Osteocyte (in vitro differentiated cells): ENCODE measurements around the gene CCNDBP1. TPM values are rescaled to one million over a fixed set of nuclear protein-coding genes. Genes with fewer than 3 reads are reported as not detected.
"Not testable (repeated sequence)": the region's sequence is repeated elsewhere in the genome, so short reads cannot be mapped to it uniquely, and the experiment has no call there.

Source experiments
- DNase-seq: peaks from one replicate; pipeline ENCODE4 v3.0.0; 2021; ENCODE audit warnings: mixed read lengths; ENCODE audit not compliant: unreplicated experiment; ENCODE audit errors: extremely low spot score
- H3K27ac Mint-ChIP-seq: one replicate; pipeline ENCODE4 v1.8.0; 2021; ENCODE audit warnings: mild to moderate bottlenecking, mixed read lengths; ENCODE audit not compliant: unreplicated experiment
- H3K27me3 Mint-ChIP-seq: one replicate; pipeline ENCODE4 v1.8.0; 2021; ENCODE audit warnings: mixed read lengths; ENCODE audit not compliant: unreplicated experiment
- H3K36me3 Mint-ChIP-seq: one replicate; pipeline ENCODE4 v1.8.0; 2021; ENCODE audit warnings: mixed read lengths; ENCODE audit not compliant: unreplicated experiment
- H3K4me1 Mint-ChIP-seq: one replicate; pipeline ENCODE4 v1.8.0; 2021; ENCODE audit warnings: mixed read lengths; ENCODE audit not compliant: unreplicated experiment
- H3K4me3 Mint-ChIP-seq: one replicate; pipeline ENCODE4 v1.8.0; 2021; ENCODE audit warnings: mild to moderate bottlenecking, moderate library complexity, mixed read lengths; ENCODE audit not compliant: unreplicated experiment
- H3K9me3 Mint-ChIP-seq: one replicate; pipeline ENCODE4 v1.8.0; 2021; ENCODE audit warnings: mixed read lengths; ENCODE audit not compliant: unreplicated experiment
- total RNA-seq: library from RNA; stranded (reverse); gene quantifications from 2 replicates; pipeline ENCODE4 v1.2.1, GENCODE V29; 2021
- TF ChIP-seq, protein P1 (sequence below): fragments of 200-600 bp; sonication (generic); IDR thresholded peaks from 2 replicates; pipeline ENCODE4 v1.5.0; 2021; ENCODE audit warnings: antibody characterized with exemption, mild to moderate bottlenecking, moderate library complexity

CCNDBP1 gene
- total RNA-seq, 1 donor from 2014 or later: 39.6 TPM

DNA sequence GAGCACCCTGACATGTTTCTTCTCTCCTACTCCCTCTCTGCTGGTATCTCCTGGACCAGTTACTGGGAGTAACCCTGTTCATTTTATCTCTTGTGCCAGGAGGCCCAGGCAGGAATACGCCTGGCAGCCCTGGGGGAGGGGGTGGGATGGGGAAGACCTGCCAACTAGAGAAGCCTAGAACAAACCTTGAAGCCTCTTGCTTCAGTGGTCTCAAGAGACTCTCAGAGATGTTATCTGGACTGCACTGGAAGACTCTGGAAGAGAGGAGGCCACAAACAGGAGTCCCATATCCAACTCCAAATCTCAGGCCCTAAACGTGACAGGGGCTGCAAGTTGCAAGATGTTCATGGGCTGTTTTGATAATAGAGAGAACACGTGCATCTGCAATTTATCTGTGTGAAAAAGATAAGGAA, 35.8 kb downstream of the CCNDBP1 start, which contains the start of gene EPB42:
Gene EPB42, minus strand, starts transcription at position 28 of the 413 bp plus-strand sequence. CDS start 193 bp downstream, outside the sequence.
- TF ChIP-seq, protein P1, sequence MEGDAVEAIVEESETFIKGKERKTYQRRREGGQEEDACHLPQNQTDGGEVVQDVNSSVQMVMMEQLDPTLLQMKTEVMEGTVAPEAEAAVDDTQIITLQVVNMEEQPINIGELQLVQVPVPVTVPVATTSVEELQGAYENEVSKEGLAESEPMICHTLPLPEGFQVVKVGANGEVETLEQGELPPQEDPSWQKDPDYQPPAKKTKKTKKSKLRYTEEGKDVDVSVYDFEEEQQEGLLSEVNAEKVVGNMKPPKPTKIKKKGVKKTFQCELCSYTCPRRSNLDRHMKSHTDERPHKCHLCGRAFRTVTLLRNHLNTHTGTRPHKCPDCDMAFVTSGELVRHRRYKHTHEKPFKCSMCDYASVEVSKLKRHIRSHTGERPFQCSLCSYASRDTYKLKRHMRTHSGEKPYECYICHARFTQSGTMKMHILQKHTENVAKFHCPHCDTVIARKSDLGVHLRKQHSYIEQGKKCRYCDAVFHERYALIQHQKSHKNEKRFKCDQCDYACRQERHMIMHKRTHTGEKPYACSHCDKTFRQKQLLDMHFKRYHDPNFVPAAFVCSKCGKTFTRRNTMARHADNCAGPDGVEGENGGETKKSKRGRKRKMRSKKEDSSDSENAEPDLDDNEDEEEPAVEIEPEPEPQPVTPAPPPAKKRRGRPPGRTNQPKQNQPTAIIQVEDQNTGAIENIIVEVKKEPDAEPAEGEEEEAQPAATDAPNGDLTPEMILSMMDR: no peak
- no peak for DNase-seq
- Mint-ChIP-seq H3K27ac (no peak within 1 kb of the TSS), H3K4me1 (peaks cover 15% of the 10 kb centered on the region), H3K9me3 (no peaks in the 10 kb centered on the region), H3K27me3 (peaks cover 45% of the 10 kb centered on the region), H3K36me3 (no peaks in the 10 kb centered on the region), H3K4me3 (no peak within 1 kb of the TSS)

GRCh38 chr15:43221422-43221821, 36.2 kb downstream of the CCNDBP1 start:
- TF ChIP-seq, protein P1: no peak
- Mint-ChIP-seq H3K9me3 (no peaks in the 10 kb centered on the region), H3K36me3 (no peaks in the 10 kb centered on the region), H3K4me3 (no peak overlapping the region), H3K27me3 (peaks cover 45% of the 10 kb centered on the region), H3K4me1 (peaks cover 15% of the 10 kb centered on the region), H3K27ac (no peak overlapping the region)
- no peak for DNase-seq

GRCh38 chr15:43225201-43225949, 40.2 kb downstream of the CCNDBP1 start:
- H3K4me1 Mint-ChIP-seq: no peaks in the 10 kb centered on the region
- DNase-seq: no peak
- H3K9me3 Mint-ChIP-seq: no peaks in the 10 kb centered on the region
- no peak overlapping the region for H3K4me3 Mint-ChIP-seq
- no peak overlapping the region for H3K27ac Mint-ChIP-seq
- peaks cover 63% of the 10 kb centered on the region for H3K27me3 Mint-ChIP-seq
- no peaks in the 10 kb centered on the region for H3K36me3 Mint-ChIP-seq
- TF ChIP-seq, protein P1: peak; percentile 87

GRCh38 chr15:43225950-43226255, 40.7 kb downstream of the CCNDBP1 start:
- DNase-seq, H3K4me3 Mint-ChIP-seq, H3K36me3 Mint-ChIP-seq, H3K27ac Mint-ChIP-seq, H3K9me3 Mint-ChIP-seq, H3K4me1 Mint-ChIP-seq: not testable (repeated sequence)
- peaks cover 64% of the 10 kb centered on the region for H3K27me3 Mint-ChIP-seq

DNA sequence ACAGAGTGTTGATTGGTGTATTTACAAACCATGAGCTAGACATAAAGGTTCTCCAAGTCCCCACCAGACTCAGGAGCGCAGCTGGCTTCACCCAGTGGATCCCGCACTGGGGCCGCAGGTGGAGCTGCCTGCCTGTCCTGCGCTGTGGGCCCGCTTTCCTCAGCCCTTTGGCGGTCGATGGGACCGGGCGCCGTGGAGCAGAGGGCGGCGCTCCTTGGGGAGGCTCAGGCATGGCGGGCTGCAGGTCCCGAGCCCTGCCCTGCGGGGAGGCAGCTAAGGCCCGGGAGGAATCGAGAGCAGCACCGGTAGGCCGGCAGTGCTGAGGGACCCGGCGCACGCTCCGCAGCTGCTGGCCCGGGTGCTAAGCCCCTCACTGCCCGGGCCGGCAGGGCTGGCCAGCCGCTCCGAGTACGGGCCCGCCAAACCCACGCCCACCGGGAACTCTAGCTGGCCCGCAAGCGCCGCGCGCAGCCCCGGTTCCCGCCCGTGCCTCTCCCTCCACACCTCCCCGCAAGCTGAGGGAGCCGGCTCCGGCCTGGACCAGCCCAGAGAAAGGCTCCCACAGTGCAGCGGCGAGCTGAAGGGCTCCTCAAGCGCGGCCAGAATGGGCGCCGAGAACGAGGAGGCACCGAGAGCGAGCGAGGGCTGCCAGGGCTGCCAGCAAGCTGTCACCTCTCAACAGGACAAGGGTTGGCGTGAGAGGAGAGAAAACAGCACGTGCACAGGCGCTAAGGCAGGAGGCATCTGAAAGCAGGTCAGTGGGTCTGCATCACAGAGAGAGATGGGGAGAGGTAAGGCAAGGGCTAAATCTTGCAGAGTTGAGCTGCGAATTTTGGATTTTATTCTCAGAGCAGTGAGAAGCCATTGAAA, 41.5 kb downstream of the CCNDBP1 start:
- Mint-ChIP-seq H3K27ac (no peak overlapping the region), H3K36me3 (no peaks in the 10 kb centered on the region), H3K4me1 (peaks cover 3% of the 10 kb centered on the region), H3K27me3 (peaks cover 57% of the 10 kb centered on the region), H3K4me3 (no peak overlapping the region), H3K9me3 (no peaks in the 10 kb centered on the region)
- TF ChIP-seq, protein P1: no peak
- no peak for DNase-seq
